Spleen (tissue), 11 donors: ENCODE measurements around the gene STK17A. TPM values are rescaled to one million over a fixed set of nuclear protein-coding genes. Genes with fewer than 3 reads are reported as not detected.

Source experiments
- DNase-seq: peaks from one replicate; pipeline ENCODE4 v3.0.0-alpha.2; 2020
- H3K27ac ChIP-seq, 8 donors: fragments of 200-600 bp; sonication (generic) in 7 of 8; 1 replicate in 4 of 8; 2 replicates in 4 of 8; pipeline versions ENCODE4 v1.5.0 to v1.8.0; 2016 to 2021; ENCODE audit warnings: inconsistent platforms in 4 of 8, mild to moderate bottlenecking in 4 of 8, moderate library complexity in 1 of 8
- H3K27me3 ChIP-seq, 7 donors: fragments of 200-600 bp; sonication (generic) in 6 of 7; replicated peaks in 1 of 7; 1 replicate in 4 of 7; 2 replicates in 3 of 7; pipeline versions ENCODE4 v1.5.0 to v1.8.0; 2016 to 2021; ENCODE audit warnings: inconsistent platforms in 3 of 7, mild to moderate bottlenecking in 1 of 7
- H3K36me3 ChIP-seq, 6 donors: fragments of 200-600 bp; sonication (generic) in 5 of 6; 1 replicate in 4 of 6; 2 replicates in 2 of 6; pipeline versions ENCODE4 v1.5.0 to v1.8.0; 2016 to 2021; ENCODE audit warnings: inconsistent platforms in 2 of 6
- H3K4me1 ChIP-seq, 6 donors: fragments of 200-600 bp; sonication (generic) in 5 of 6; 1 replicate in 3 of 6; 2 replicates in 3 of 6; pipeline versions ENCODE4 v1.5.0 to v1.8.0; 2016 to 2021; ENCODE audit warnings: inconsistent platforms in 3 of 6
- H3K4me3 ChIP-seq, 8 donors: fragments of 200-600 bp; sonication (generic) in 7 of 8; 1 replicate in 4 of 8; 2 replicates in 4 of 8; pipeline versions ENCODE4 v1.5.0 to v1.8.0; 2016 to 2021; ENCODE audit warnings: inconsistent platforms in 4 of 8, mild to moderate bottlenecking in 4 of 8, moderate library complexity in 2 of 8
- H3K9me3 ChIP-seq, 8 donors: fragments of 200-600 bp; sonication (generic) in 7 of 8; 1 replicate in 4 of 8; 2 replicates in 4 of 8; pipeline versions ENCODE4 v1.5.0 to v1.8.0; 2016 to 2021; ENCODE audit warnings: inconsistent platforms in 4 of 8
- CTCF ChIP-seq, 11 experiments: fragments of 200-600 bp in 7 of 11; fragments of 450-650 bp in 4 of 11; sonication (generic) in 4 of 11; IDR thresholded peaks in 8 of 11; conservative IDR thresholded peaks in 3 of 11; 1 replicate in 7 of 11; 2 replicates in 4 of 11; pipeline versions ENCODE4 v1.4.0 to v1.8.0; 2016 to 2021; ENCODE audit warnings: antibody characterized with exemption in 11 of 11, inconsistent platforms in 4 of 11, mild to moderate bottlenecking in 1 of 11
- POLR2A ChIP-seq, 3 donors: fragments of 450-650 bp; IDR thresholded peaks; one replicate each; pipeline ENCODE4 v1.5.1; 2017; ENCODE audit warnings: antibody characterized with exemption in 3 of 3, mild to moderate bottlenecking in 1 of 3
- POLR2AphosphoS5 ChIP-seq, 3 donors: sonication (generic); formaldehyde crosslinking; IDR thresholded peaks; one replicate each; pipeline ENCODE4 v1.5.1; 2017; ENCODE audit warnings: antibody characterized with exemption in 3 of 3
- WGBS, 5 donors: extraction: QIAGEN DNeasy Blood & Tissue Kit in 3 of 5; methylation state at CpG; one replicate each; pipeline versions ENCODE4 v1.1.5 to v1.1.7; 2013 to 2018; 5-methylcytosine and 5-hydroxymethylcytosine counted together
- intact Hi-C: fragments of 100-400 bp; cut with DNase I; formaldehyde crosslinking; loops from one replicate; pipeline ENCODE4 v1.15.0; 2023; ENCODE audit warnings: low total_unique reads
- polyA plus RNA-seq, 3 donors: library from polyadenylated mRNA; stranded (reverse); fragments of 200-250 nt; gene quantifications; one replicate each; pipeline ENCODE4 v1.2.1, GENCODE V29; 2013
- total RNA-seq, 7 donors: library from RNA; depleted of rRNA in 3 of 7; stranded (reverse); fragments of >200 nt in 3 of 7; fragmentation: NEBNext Ultra II Directional in 4 of 7; extraction: Animal tissue kit (Norgen Biotek cat#: 25700) in 4 of 7; gene quantifications; one replicate each; pipeline versions ENCODE4 v1.1.0 to v1.2.1, GENCODE V29; 2016 to 2021
- donor health status: healthy with polysubstance abuse.
- donor health status: DM: no; HTN: no; CAD: no; lungs with moderate emphysema.
- donor health status: DM: no; HTN: no; CAD: no.
- donor health status: Bipolar disorder and iron deficiency.
- donor health status: healthy.
- donor health status: DM: no; HTN: no; CAD: no.
- donor health status: DM: yes; HTN: yes; CAD: no.

Gene STK17A
- total and polyA plus RNA-seq, 10 donors, result 33.4 to 70.1 (median 53.4) TPM

GRCh38 chr7:43628431-43628830 lies 45.5 kb downstream of the STK17A start:
- Histone ChIP-seq H3K4me1 (peaks cover 30 to 100% (median 61%) of the 10 kb centered on the region in 6 donors), H3K27me3 (no peaks in the 10 kb centered on the region), H3K4me3 (no peak overlapping the region), H3K9me3 (no peaks in the 10 kb centered on the region), H3K27ac (peak overlapping the region in 5 of 8 donors; percentile 2 to 83 (median 47)), H3K36me3 (peaks cover 0 to 100% (median 45%) of the 10 kb centered on the region in 6 donors)
- WGBS, 5 donors, result 89 to 97% (median 91%) methylated on average over 2 of the region's 2 CpGs
- intact Hi-C loops, result no loop called here
- TF ChIP-seq POLR2AphosphoS5 (IDR thresholded peaks at IDR 0.05) (no peak), POLR2A (IDR thresholded peaks at IDR 0.05) (no peak), CTCF (IDR thresholded peaks at IDR 0.05 in 8 of 11, conservative IDR thresholded peaks at IDR 0.05 in 3 of 11) (no peak)
- DNase-seq, result no peak

- intact Hi-C loops, result loop anchor here (10.0 kb wide), 1 partner anchor 45 kb away; the partner anchor contains the start of gene STK17A
- Histone ChIP-seq H3K4me3 (no peak overlapping the region), H3K27me3 (no peaks in the 10 kb centered on the region), H3K9me3 (no peaks in the 10 kb centered on the region), H3K4me1 (peaks cover 18 to 99% (median 47%) of the 10 kb centered on the region in 6 donors), H3K36me3 (peaks cover 0 to 100% (median 39%) of the 10 kb centered on the region in 6 donors), H3K27ac (peak overlapping the region in 6 of 8 donors; percentile 6 to 83 (median 38))
- TF ChIP-seq POLR2A (IDR thresholded peaks at IDR 0.05) (no peak), CTCF (IDR thresholded peaks at IDR 0.05 in 8 of 11, conservative IDR thresholded peaks at IDR 0.05 in 3 of 11) (no peak), POLR2AphosphoS5 (IDR thresholded peaks at IDR 0.05) (peak in 1 of 3 donors; percentile 15)
- no peak for DNase-seq
- 78 to 88% (median 84%) methylated on average over 6 of the region's 6 CpGs for WGBS, 5 donors
These were observed 46.9 kb downstream of the STK17A start for GRCh38 chr7:43629857-43630256.

- TF ChIP-seq POLR2A (IDR thresholded peaks at IDR 0.05) (no peak), CTCF (IDR thresholded peaks at IDR 0.05 in 8 of 11, conservative IDR thresholded peaks at IDR 0.05 in 3 of 11) (no peak), POLR2AphosphoS5 (IDR thresholded peaks at IDR 0.05) (no peak)
- H3K9me3 ChIP-seq, result no peaks in the 10 kb centered on the region
- DNase-seq, result no peak
- H3K27me3 ChIP-seq, result no peaks in the 10 kb centered on the region
- WGBS, 5 donors, result 59 to 89% (median 72%) methylated on average over 3 of the region's 3 CpGs
- H3K27ac ChIP-seq, result peak overlapping the region in 6 of 8 donors; percentile 16 to 83 (median 36)
- intact Hi-C loops, result loop anchor here (10.0 kb wide), 1 partner anchor 46 kb away; the partner anchor contains the start of gene STK17A
- H3K4me1 ChIP-seq, result peaks cover 15 to 99% (median 42%) of the 10 kb centered on the region in 6 donors
- H3K4me3 ChIP-seq, result no peak overlapping the region
- peaks cover 0 to 100% (median 39%) of the 10 kb centered on the region in 6 donors for H3K36me3 ChIP-seq
These were observed 47.6 kb downstream of the STK17A start for GRCh38 chr7:43630482-43630881.

GRCh38 chr7:43631559-43631958 lies 48.7 kb downstream of the STK17A start:
- intact Hi-C loops, result loop anchor here (10.0 kb wide), 1 partner anchor 47 kb away; the partner anchor contains the start of gene STK17A
- 79 to 91% (median 85%) methylated on average over 2 of the region's 2 CpGs for WGBS, 5 donors
- Histone ChIP-seq H3K9me3 (no peaks in the 10 kb centered on the region), H3K27me3 (no peaks in the 10 kb centered on the region), H3K4me1 (peaks cover 6 to 99% (median 36%) of the 10 kb centered on the region in 6 donors), H3K36me3 (peaks cover 0 to 100% (median 46%) of the 10 kb centered on the region in 6 donors), H3K4me3 (no peak overlapping the region), H3K27ac (peak overlapping the region in 6 of 8 donors; percentile 10 to 83 (median 51))
- TF ChIP-seq POLR2A (IDR thresholded peaks at IDR 0.05) (no peak), CTCF (IDR thresholded peaks at IDR 0.05 in 8 of 11, conservative IDR thresholded peaks at IDR 0.05 in 3 of 11) (no peak), POLR2AphosphoS5 (IDR thresholded peaks at IDR 0.05) (no peak)
- no peak for DNase-seq
